Measurements from ENCODE around the gene KIAA1328. TPM values are rescaled to one million over a fixed set of nuclear protein-coding genes. Genes with fewer than 3 reads are reported as not detected.
A peak's percentile ranks its signal among the peaks of the same experiment; 100 is the strongest.

Gene KIAA1328
- total RNA-seq, 1 donor = 6.0 TPM

DNA sequence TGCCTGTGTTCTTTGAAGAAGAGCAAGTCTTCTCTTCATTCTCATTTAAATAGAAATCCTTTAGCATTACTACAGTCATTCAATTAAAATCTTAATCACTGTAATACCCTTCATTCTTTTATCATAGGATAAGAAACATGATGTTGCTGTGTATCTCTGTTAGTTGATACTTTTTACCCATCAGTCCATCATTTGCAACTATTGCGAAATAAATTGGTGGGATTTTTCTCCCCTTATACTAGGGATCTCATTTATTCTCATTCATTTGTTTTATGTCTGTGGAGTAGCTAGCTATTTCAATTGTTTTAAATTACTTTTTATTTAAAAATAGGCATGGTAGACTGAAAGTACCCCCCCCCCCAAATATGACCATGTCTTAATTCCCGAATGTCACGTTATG lies 235.3 kb downstream of the KIAA1328 start:
- H3K4me3 ChIP-seq (ENCODE audit: low read depth, low read length) = no peak overlapping the region
- TF ChIP-seq, protein P1, sequence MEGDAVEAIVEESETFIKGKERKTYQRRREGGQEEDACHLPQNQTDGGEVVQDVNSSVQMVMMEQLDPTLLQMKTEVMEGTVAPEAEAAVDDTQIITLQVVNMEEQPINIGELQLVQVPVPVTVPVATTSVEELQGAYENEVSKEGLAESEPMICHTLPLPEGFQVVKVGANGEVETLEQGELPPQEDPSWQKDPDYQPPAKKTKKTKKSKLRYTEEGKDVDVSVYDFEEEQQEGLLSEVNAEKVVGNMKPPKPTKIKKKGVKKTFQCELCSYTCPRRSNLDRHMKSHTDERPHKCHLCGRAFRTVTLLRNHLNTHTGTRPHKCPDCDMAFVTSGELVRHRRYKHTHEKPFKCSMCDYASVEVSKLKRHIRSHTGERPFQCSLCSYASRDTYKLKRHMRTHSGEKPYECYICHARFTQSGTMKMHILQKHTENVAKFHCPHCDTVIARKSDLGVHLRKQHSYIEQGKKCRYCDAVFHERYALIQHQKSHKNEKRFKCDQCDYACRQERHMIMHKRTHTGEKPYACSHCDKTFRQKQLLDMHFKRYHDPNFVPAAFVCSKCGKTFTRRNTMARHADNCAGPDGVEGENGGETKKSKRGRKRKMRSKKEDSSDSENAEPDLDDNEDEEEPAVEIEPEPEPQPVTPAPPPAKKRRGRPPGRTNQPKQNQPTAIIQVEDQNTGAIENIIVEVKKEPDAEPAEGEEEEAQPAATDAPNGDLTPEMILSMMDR (IDR thresholded peaks at IDR 0.05; ENCODE audit: insufficient read depth, low read depth, low read length) = no peak
- DNase-seq (ENCODE audit: low read depth) = no peak

DNA sequence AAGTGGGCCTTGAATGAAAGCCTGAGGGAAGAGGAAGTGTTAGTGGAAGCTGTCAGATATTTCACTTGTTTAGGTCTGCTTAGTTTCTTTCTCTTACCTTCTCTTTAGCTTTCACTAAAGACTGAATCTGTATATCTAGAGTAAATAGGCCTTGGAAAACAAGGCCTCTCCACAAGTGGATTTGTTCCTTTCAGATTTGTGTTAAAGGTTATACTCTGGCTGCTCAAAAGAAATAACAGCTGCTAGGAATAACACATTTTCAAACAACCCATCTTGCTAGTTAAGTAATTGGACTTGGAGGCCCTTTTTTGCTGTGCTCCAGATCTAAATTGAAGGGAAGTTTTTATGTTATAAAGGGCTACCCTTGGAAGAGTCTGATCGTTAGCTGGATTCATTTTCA lies 236.3 kb downstream of the KIAA1328 start:
- H3K4me3 ChIP-seq (ENCODE audit: low read depth, low read length) = no peak overlapping the region
- DNase-seq (ENCODE audit: low read depth) = no peak
- TF ChIP-seq, protein P1 (IDR thresholded peaks at IDR 0.05; ENCODE audit: insufficient read depth, low read depth, low read length) = no peak

DNA sequence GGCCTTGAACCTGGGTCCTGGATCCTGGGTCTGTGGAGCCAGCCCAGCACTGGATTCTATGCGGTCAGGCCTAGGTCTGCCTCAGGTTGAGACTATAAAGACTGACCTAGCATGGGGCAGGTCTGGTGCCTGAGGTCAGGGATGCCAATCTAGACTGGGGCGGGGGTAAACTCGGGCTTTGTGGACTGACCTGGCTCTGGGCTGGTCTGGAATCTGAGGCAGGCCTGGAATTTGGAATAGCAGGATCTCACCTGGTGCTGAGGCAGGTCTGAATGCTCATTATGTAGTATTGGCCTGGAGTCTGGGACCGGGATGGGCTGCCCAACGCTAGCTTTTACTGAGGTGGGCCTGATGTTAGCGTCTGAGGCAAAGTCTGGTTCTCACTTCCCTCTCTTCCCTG lies 256.0 kb downstream of the KIAA1328 start:
- DNase-seq (ENCODE audit: low read depth) = no peak
- TF ChIP-seq, protein P1 (IDR thresholded peaks at IDR 0.05; ENCODE audit: insufficient read depth, low read depth, low read length) = no peak
- no peak overlapping the region for H3K4me3 ChIP-seq (ENCODE audit: low read depth, low read length)

DNA sequence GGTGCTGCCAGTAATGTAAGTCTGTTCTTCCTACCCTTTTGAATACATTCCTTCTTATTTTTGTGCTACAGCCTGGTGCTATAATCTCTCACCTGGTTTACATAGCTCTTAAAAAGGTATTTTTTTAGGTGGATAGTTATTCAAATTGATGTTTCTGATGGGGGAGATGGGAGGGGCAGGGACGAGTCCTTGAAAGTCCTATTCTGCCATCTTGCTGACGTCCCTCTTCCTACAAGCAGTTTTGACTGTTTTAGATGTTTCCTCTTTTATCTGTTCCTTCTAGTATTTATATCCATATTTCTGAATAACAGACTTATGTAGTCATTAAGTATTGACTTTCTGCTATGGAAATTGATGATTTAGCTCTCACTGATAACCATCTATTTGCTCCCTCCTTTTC lies 256.4 kb downstream of the KIAA1328 start:
- H3K4me3 ChIP-seq (ENCODE audit: low read depth, low read length) = no peak overlapping the region
- no peak for DNase-seq (ENCODE audit: low read depth)
- TF ChIP-seq, protein P1 (IDR thresholded peaks at IDR 0.05; ENCODE audit: insufficient read depth, low read depth, low read length) = no peak

DNA sequence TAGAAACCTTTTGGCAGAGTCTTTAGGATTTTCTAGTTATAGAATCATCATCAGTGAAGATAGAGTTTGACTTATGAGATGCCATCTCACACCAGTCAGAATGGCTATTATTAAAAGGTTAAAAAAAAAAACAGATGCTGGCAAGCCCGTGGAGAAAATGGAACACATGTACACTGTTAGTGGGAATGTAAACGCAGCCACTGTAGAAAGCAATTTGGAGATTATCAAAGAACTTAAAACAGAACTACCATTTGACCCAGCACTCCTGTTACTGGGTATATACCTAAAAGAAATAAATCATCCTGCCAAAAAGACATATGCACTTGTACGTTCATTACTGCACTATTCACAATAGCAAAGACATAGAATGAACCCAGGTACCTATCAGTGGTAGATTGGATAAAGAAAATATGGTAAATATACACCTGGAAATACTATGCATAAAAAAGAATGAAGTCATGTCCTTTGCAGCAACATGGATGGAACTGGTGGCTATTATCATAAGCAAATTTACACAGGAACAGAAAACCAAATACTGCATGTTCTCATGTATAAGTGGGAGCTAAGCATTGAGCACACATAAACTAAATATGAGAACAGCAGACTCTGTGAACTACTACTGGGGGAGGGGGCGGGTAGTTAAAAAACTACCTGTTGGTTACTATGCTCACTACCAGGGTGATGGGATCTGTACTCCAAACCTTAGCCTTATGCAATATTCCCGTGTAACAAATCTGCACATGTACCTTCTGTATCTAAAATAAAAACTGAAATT lies 279.0 kb downstream of the KIAA1328 start:
- DNase-seq (ENCODE audit: low read depth) = no peak
- TF ChIP-seq, protein P1 (IDR thresholded peaks at IDR 0.05; ENCODE audit: insufficient read depth, low read depth, low read length) = no peak
- H3K4me3 ChIP-seq (ENCODE audit: low read depth, low read length) = no peak overlapping the region

DNA sequence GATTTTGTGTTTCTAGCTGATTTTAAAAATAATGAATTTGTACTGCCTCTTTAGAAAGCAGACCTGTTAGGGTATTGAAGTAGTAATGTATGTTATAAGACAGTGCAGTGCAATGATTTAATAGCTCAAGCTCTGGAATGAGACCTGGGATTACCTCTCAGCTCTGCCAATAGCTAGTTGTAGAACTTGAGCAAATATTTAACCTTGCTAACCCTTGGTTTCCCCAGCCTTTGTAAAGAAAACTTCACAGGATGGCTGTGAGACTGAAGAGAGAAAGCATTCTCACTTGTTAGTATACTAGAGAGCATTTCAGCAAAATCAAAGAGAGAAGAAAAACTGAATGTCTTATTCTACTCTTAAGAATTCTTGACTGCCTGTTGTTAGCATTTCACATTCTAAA lies 293.9 kb downstream of the KIAA1328 start:
- TF ChIP-seq, protein P1 (IDR thresholded peaks at IDR 0.05; ENCODE audit: insufficient read depth, low read depth, low read length) = no peak
- H3K4me3 ChIP-seq (ENCODE audit: low read depth, low read length) = no peak overlapping the region
- no peak for DNase-seq (ENCODE audit: low read depth)

DNA sequence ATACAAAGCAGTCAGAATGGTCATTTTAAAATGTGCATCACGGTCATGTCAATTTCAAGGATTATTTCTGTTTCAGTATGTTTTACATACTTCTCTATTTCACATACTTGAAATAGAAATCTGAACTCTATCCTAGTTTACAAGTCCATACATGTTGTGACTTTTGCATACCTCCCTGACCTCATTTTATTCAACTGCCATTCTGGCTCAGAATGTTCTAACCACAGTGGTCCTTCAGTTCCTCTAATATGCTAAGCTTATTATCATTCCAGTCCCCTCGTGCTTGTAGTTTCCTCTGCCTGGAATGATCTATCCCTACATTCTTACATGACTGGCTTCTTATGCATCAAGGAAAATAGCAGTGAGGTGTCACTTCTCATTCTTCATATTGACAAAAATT lies 295.6 kb downstream of the KIAA1328 start:
- no peak overlapping the region for H3K4me3 ChIP-seq (ENCODE audit: low read depth, low read length)
- DNase-seq (ENCODE audit: low read depth) = peak; percentile 7
- TF ChIP-seq, protein P1 (IDR thresholded peaks at IDR 0.05; ENCODE audit: insufficient read depth, low read depth, low read length) = no peak
